Prostate gland (tissue), 2 donors: ENCODE measurements around the gene ZNF831. TPM values are rescaled to one million over a fixed set of nuclear protein-coding genes. Genes with fewer than 3 reads are reported as not detected.
A peak's percentile ranks its signal among the peaks of the same experiment; 100 is the strongest.

ENCODE experiments used
- DNase-seq: peaks from one replicate; pipeline ENCODE4 v3.0.0-alpha.2; 2019; ENCODE audit warnings: low spot score
- H3K27ac ChIP-seq, 2 donors: fragments of 200-600 bp; sonication (generic); 2 replicates each; pipeline ENCODE4 v1.5.1; 2017 to 2019
- H3K27me3 ChIP-seq: fragments of 200-600 bp; sonication (generic); replicated peaks from 2 replicates; pipeline ENCODE4 v1.5.1; 2019; ENCODE audit not compliant: insufficient read depth
- H3K36me3 ChIP-seq, 2 donors: fragments of 200-600 bp; sonication (generic); 1 replicate in 1 of 2; 2 replicates in 1 of 2; pipeline versions ENCODE4 v1.5.1 to v1.8.1; 2017 to 2019
- H3K4me1 ChIP-seq: fragments of 200-600 bp; sonication (generic); replicated peaks from 2 replicates; pipeline ENCODE4 v1.5.1; 2019
- H3K4me3 ChIP-seq, 2 donors: fragments of 200-600 bp; sonication (generic); 2 replicates each; pipeline ENCODE4 v1.5.1; 2017 to 2019
- H3K9me3 ChIP-seq: fragments of 200-600 bp; sonication (generic); 2 replicates; pipeline ENCODE4 v1.5.1; 2017
- POLR2A ChIP-seq: fragments of 450-650 bp; IDR thresholded peaks from one replicate; pipeline ENCODE4 v1.6.1; 2016; ENCODE audit warnings: antibody characterized with exemption, mild to moderate bottlenecking
- POLR2AphosphoS5 ChIP-seq: sonication (generic); formaldehyde crosslinking; IDR thresholded peaks from one replicate; pipeline ENCODE4 v1.6.1; 2017; ENCODE audit warnings: antibody characterized with exemption
- WGBS: methylation state at CpG from one replicate; pipeline ENCODE4 v1.1.5; 2018; 5-methylcytosine and 5-hydroxymethylcytosine counted together
- intact Hi-C: fragments of 100-400 bp; cut with DNase I; formaldehyde crosslinking; loops from one replicate; pipeline ENCODE4 v1.14.2; 2022
- total RNA-seq, 2 donors: library from RNA; depleted of rRNA; stranded (reverse); fragments of >200 nt; gene quantifications; one replicate each; pipeline ENCODE4 v1.1.0, GENCODE V29; 2016
- TF ChIP-seq, protein P1 (sequence below), 4 experiments: fragments of 200-600 bp in 2 of 4; fragments of 450-650 bp in 2 of 4; sonication (generic) in 2 of 4; IDR thresholded peaks; 1 replicate in 3 of 4; 2 replicates in 1 of 4; pipeline ENCODE4 v1.5.1; 2016 to 2019; ENCODE audit warnings: antibody characterized with exemption in 4 of 4, mild to moderate bottlenecking in 2 of 4, moderate library complexity in 2 of 4

The ZNF831 gene
- total RNA-seq, 2 donors from 2014 or later = 0.46 to 1.1 TPM

- peak overlapping the region; percentile 38 to 47 for H3K4me3 ChIP-seq
- intact Hi-C loops = loop anchor here (2.0 to 10.0 kb wide), 3 partner anchors 136 to 354 kb away; no protein-coding TSS in a partner anchor
- TF ChIP-seq, protein P1, sequence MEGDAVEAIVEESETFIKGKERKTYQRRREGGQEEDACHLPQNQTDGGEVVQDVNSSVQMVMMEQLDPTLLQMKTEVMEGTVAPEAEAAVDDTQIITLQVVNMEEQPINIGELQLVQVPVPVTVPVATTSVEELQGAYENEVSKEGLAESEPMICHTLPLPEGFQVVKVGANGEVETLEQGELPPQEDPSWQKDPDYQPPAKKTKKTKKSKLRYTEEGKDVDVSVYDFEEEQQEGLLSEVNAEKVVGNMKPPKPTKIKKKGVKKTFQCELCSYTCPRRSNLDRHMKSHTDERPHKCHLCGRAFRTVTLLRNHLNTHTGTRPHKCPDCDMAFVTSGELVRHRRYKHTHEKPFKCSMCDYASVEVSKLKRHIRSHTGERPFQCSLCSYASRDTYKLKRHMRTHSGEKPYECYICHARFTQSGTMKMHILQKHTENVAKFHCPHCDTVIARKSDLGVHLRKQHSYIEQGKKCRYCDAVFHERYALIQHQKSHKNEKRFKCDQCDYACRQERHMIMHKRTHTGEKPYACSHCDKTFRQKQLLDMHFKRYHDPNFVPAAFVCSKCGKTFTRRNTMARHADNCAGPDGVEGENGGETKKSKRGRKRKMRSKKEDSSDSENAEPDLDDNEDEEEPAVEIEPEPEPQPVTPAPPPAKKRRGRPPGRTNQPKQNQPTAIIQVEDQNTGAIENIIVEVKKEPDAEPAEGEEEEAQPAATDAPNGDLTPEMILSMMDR (IDR thresholded peaks at IDR 0.05) = peak; percentile 86 to 91 (median 88)
- TF ChIP-seq POLR2A = no peak
- peak; percentile 47 for TF ChIP-seq POLR2AphosphoS5
- H3K9me3 ChIP-seq = no peaks in the 10 kb centered on the region
- H3K4me1 ChIP-seq = no peaks in the 10 kb centered on the region
- WGBS = 1% methylated on average over 49 of the region's 51 CpGs
- H3K27ac ChIP-seq = peak overlapping the region in 1 of 2 donors; percentile 55
- no peaks in the 10 kb centered on the region for H3K36me3 ChIP-seq
- DNase-seq = peak; percentile 65
- no peaks in the 10 kb centered on the region for H3K27me3 ChIP-seq
Measured at GRCh38 chr20:59222253-59223181, 58.9 kb downstream of the ZNF831 start.

- no peak for TF ChIP-seq POLR2AphosphoS5
- TF ChIP-seq, protein P1 (IDR thresholded peaks at IDR 0.05) = no peak
- WGBS = 11% methylated on average over 21 of the region's 21 CpGs
- Histone ChIP-seq H3K4me1 (no peaks in the 10 kb centered on the region), H3K27me3 (no peaks in the 10 kb centered on the region), H3K4me3 (no peak overlapping the region), H3K9me3 (no peaks in the 10 kb centered on the region), H3K27ac (no peak overlapping the region), H3K36me3 (no peaks in the 10 kb centered on the region)
- intact Hi-C loops = loop anchor here (2.0 to 10.0 kb wide), 3 partner anchors 136 to 354 kb away; no protein-coding TSS in a partner anchor
- DNase-seq = no peak
Measured at GRCh38 chr20:59223182-59223601, 59.6 kb downstream of the ZNF831 start.

- TF ChIP-seq POLR2A (no peak), POLR2AphosphoS5 (no peak)
- TF ChIP-seq, protein P1 (IDR thresholded peaks at IDR 0.05) = no peak
- intact Hi-C loops = loop anchor here (2.0 to 10.0 kb wide), 3 partner anchors 137 to 355 kb away; no protein-coding TSS in a partner anchor
- H3K27ac ChIP-seq = no peak overlapping the region
- no peak for DNase-seq
- 59% methylated on average over 12 of the region's 12 CpGs for WGBS
- no peaks in the 10 kb centered on the region for H3K9me3 ChIP-seq
- H3K27me3 ChIP-seq = no peaks in the 10 kb centered on the region
- no peaks in the 10 kb centered on the region for H3K4me1 ChIP-seq
- H3K36me3 ChIP-seq = no peaks in the 10 kb centered on the region
- no peak overlapping the region for H3K4me3 ChIP-seq
Measured at GRCh38 chr20:59223750-59224149, 60.1 kb downstream of the ZNF831 start.

- no peak overlapping the region for H3K4me3 ChIP-seq
- no peaks in the 10 kb centered on the region for H3K9me3 ChIP-seq
- intact Hi-C loops = loop anchor here (10.0 kb wide), 1 partner anchor 181 kb away; no protein-coding TSS in a partner anchor
- no peaks in the 10 kb centered on the region for H3K36me3 ChIP-seq
- no peaks in the 10 kb centered on the region for H3K27me3 ChIP-seq
- H3K4me1 ChIP-seq = no peaks in the 10 kb centered on the region
- TF ChIP-seq, protein P1 (IDR thresholded peaks at IDR 0.05) = no peak
- no peak for TF ChIP-seq POLR2A
- TF ChIP-seq POLR2AphosphoS5 = no peak
- no peak for DNase-seq
- no peak overlapping the region for H3K27ac ChIP-seq
- WGBS = 94% methylated on average over 8 of the region's 8 CpGs
Measured at GRCh38 chr20:59224236-59224635, 60.6 kb downstream of the ZNF831 start.
